Measurements from ENCODE around the gene ADIPOR2. TPM values are rescaled to one million over a fixed set of nuclear protein-coding genes. Genes with fewer than 3 reads are reported as not detected.

Gene ADIPOR2
- total RNA-seq, 1 experiment from 2014 or later, result 26.5 TPM

- DNase-seq, result no peak
- Histone ChIP-seq H2AFZ (ENCODE audit: low read length) (no peak overlapping the region), H3K27me3 (ENCODE audit: low read length) (no peaks in the 10 kb centered on the region), H3K4me1 (ENCODE audit: insufficient read depth, low read length) (peaks cover 11% of the 10 kb centered on the region), H3K4me3 (ENCODE audit: low read length) (no peak overlapping the region), H3K9ac (ENCODE audit: low read length) (no peak overlapping the region), H3K9me3 (ENCODE audit: low read length) (no peaks in the 10 kb centered on the region), H3K27ac (ENCODE audit: low read length) (no peak overlapping the region), H3K9me2 (replicated peaks; ENCODE audit: low read length) (no peaks in the 10 kb centered on the region), H3K79me2 (ENCODE audit: low read length) (no peaks in the 10 kb centered on the region), H3K4me2 (ENCODE audit: low read length) (no peak overlapping the region), H4K20me1 (ENCODE audit: low read length) (no peaks in the 10 kb centered on the region), H3F3A (ENCODE audit: low read length, unreplicated experiment) (no peaks in the 10 kb centered on the region), H3K36me3 (ENCODE audit: low read depth, low read length) (no peaks in the 10 kb centered on the region)
- no peak for ATAC-seq
- intact Hi-C loops (cut with micrococcal nuclease), result no loop called here
- CTCF ChIA-PET, result no interaction called here
- POLR2A ChIA-PET (ENCODE audit: unreplicated experiment), result no interaction called here
- TF ChIP-seq EZH2 (IDR thresholded peaks at IDR 0.05; ENCODE audit: low read length, unreplicated experiment) (no peak), EZH2phosphoT487 (IDR thresholded peaks at IDR 0.05; ENCODE audit: borderline replicate concordance, low read length) (no peak), CTCF (conservative IDR thresholded peaks at IDR 0.05; ENCODE audit: low read depth, low read length) (no peak)
- BruUV-seq (replicated peaks), result no TSS peak
Observed at GRCh38 chr12:1646569-1647284, 44.1 kb upstream of the ADIPOR2 start.

GRCh38 chr12:1647285-1647669, 43.6 kb upstream of the ADIPOR2 start:
- no peak overlapping the region for H3K4me2 ChIP-seq (ENCODE audit: low read length)
- no peaks in the 10 kb centered on the region for H4K20me1 ChIP-seq (ENCODE audit: low read length)
- H3K9ac ChIP-seq (ENCODE audit: low read length), result no peak overlapping the region
- H3K9me3 ChIP-seq (ENCODE audit: low read length), result no peaks in the 10 kb centered on the region
- no peak overlapping the region for H3K27ac ChIP-seq (ENCODE audit: low read length)
- no peaks in the 10 kb centered on the region for H3K36me3 ChIP-seq (ENCODE audit: low read depth, low read length)
- peaks cover 11% of the 10 kb centered on the region for H3K4me1 ChIP-seq (ENCODE audit: insufficient read depth, low read length)
- no peaks in the 10 kb centered on the region for H3K9me2 ChIP-seq (replicated peaks; ENCODE audit: low read length)
- H3F3A ChIP-seq (ENCODE audit: low read length, unreplicated experiment), result no peaks in the 10 kb centered on the region
- H3K4me3 ChIP-seq (ENCODE audit: low read length), result no peak overlapping the region
- intact Hi-C loops (cut with micrococcal nuclease), result no loop called here
- DNase-seq, result no peak
- no peak for ATAC-seq
- H2AFZ ChIP-seq (ENCODE audit: low read length), result no peak overlapping the region
- CTCF ChIA-PET, result no interaction called here
- BruUV-seq (replicated peaks), result no TSS peak
- POLR2A ChIA-PET (ENCODE audit: unreplicated experiment), result no interaction called here
- H3K27me3 ChIP-seq (ENCODE audit: low read length), result no peaks in the 10 kb centered on the region
- H3K79me2 ChIP-seq (ENCODE audit: low read length), result no peaks in the 10 kb centered on the region
- TF ChIP-seq EZH2phosphoT487 (IDR thresholded peaks at IDR 0.05; ENCODE audit: borderline replicate concordance, low read length), result no peak
- TF ChIP-seq EZH2 (IDR thresholded peaks at IDR 0.05; ENCODE audit: low read length, unreplicated experiment), result no peak
- no peak for TF ChIP-seq CTCF (conservative IDR thresholded peaks at IDR 0.05; ENCODE audit: low read depth, low read length)

GRCh38 chr12:1650260-1650977, 40.5 kb upstream of the ADIPOR2 start:
- Histone ChIP-seq H3K27me3 (ENCODE audit: low read length) (no peaks in the 10 kb centered on the region), H3F3A (ENCODE audit: low read length, unreplicated experiment) (no peaks in the 10 kb centered on the region), H3K9ac (ENCODE audit: low read length) (no peak overlapping the region), H3K27ac (ENCODE audit: low read length) (no peak overlapping the region), H3K36me3 (ENCODE audit: low read depth, low read length) (no peaks in the 10 kb centered on the region), H3K9me2 (replicated peaks; ENCODE audit: low read length) (no peaks in the 10 kb centered on the region), H3K4me1 (ENCODE audit: insufficient read depth, low read length) (peaks cover 11% of the 10 kb centered on the region), H3K9me3 (ENCODE audit: low read length) (no peaks in the 10 kb centered on the region), H3K4me3 (ENCODE audit: low read length) (no peak overlapping the region), H3K4me2 (ENCODE audit: low read length) (no peak overlapping the region), H2AFZ (ENCODE audit: low read length) (no peak overlapping the region), H3K79me2 (ENCODE audit: low read length) (no peaks in the 10 kb centered on the region), H4K20me1 (ENCODE audit: low read length) (no peaks in the 10 kb centered on the region)
- DNase-seq (no peak), ATAC-seq (no peak)
- no TSS peak for BruUV-seq (replicated peaks)
- POLR2A ChIA-PET (ENCODE audit: unreplicated experiment), result no interaction called here
- CTCF ChIA-PET, result no interaction called here
- intact Hi-C loops (cut with micrococcal nuclease), result loop anchor here (10.0 kb wide), 2 partner anchors 54 to 284 kb away; no protein-coding TSS in a partner anchor
- TF ChIP-seq CTCF (conservative IDR thresholded peaks at IDR 0.05; ENCODE audit: low read depth, low read length) (no peak), EZH2 (IDR thresholded peaks at IDR 0.05; ENCODE audit: low read length, unreplicated experiment) (no peak), EZH2phosphoT487 (IDR thresholded peaks at IDR 0.05; ENCODE audit: borderline replicate concordance, low read length) (no peak)

Data from PC-3 (cell line).